Upper lobe of left lung (tissue), 4 donors: Measurements from ENCODE around the gene ACSBG1.

Experiments used
- EP300 ChIP-seq, 4 donors: sonication (generic); formaldehyde crosslinking; IDR thresholded peaks; one replicate each; pipeline ENCODE4 v1.5.1; 2017; ENCODE audit warnings: antibody characterized with exemption in 4 of 4, control low read depth in 2 of 4
- POLR2A ChIP-seq, 4 donors: fragments of 450-650 bp; IDR thresholded peaks; one replicate each; pipeline ENCODE4 v1.5.1; 2016 to 2017; ENCODE audit warnings: antibody characterized with exemption in 4 of 4, mild to moderate bottlenecking in 2 of 4
- POLR2AphosphoS5 ChIP-seq, 2 donors: sonication (generic); formaldehyde crosslinking; IDR thresholded peaks; one replicate each; pipeline ENCODE4 v1.5.1; 2017; ENCODE audit warnings: antibody characterized with exemption in 2 of 2
- TF ChIP-seq, protein P1 (sequence below), 6 experiments: fragments of 450-650 bp in 4 of 6; fragments of 200-600 bp in 2 of 6; sonication (generic) in 2 of 6; IDR thresholded peaks; one replicate each; pipeline ENCODE4 v1.5.1; 2016 to 2019; ENCODE audit warnings: antibody characterized with exemption in 6 of 6

DNA sequence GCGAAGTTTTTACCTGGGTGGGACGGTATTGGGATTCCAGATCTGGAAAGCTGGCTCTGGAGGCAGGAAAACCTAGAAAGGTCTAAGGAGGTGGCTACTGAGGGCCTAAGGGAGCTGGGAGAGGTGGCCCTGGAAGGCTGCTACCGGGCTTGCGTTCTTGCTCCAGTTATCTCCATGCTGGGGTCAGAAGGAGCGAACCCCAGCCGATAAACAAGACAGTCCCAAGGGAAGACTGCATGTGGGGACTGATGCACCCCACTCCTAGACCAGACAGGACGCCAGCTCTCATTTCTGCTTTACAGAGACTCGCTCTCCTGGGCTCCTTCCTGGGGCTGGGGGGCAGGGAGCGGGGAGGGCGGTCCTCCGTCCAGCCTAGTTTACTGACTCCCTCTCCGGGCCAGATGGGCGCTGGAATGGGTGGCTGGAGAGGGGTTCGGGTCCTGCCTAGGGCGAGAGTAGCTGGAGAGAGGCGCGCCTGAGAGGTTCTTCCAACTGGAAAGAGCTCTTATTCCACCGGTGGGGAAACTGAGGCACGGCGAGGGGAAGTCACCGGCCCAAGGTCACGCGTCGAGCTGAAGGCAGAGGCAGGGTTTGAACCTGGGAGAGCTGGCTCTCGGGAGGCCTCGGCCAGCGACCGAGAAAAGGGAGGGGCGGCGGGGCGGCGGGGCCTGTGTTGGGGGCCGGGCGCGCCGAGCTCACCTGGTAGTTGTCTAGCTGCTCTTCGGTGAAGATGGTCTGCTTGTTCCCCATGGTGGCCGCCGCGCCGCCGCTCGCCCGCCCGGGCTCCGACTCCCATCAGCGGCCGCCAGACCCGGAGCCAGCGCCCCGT lies 103.7 kb downstream of the ACSBG1 start:
- TF ChIP-seq, protein P1, sequence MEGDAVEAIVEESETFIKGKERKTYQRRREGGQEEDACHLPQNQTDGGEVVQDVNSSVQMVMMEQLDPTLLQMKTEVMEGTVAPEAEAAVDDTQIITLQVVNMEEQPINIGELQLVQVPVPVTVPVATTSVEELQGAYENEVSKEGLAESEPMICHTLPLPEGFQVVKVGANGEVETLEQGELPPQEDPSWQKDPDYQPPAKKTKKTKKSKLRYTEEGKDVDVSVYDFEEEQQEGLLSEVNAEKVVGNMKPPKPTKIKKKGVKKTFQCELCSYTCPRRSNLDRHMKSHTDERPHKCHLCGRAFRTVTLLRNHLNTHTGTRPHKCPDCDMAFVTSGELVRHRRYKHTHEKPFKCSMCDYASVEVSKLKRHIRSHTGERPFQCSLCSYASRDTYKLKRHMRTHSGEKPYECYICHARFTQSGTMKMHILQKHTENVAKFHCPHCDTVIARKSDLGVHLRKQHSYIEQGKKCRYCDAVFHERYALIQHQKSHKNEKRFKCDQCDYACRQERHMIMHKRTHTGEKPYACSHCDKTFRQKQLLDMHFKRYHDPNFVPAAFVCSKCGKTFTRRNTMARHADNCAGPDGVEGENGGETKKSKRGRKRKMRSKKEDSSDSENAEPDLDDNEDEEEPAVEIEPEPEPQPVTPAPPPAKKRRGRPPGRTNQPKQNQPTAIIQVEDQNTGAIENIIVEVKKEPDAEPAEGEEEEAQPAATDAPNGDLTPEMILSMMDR (IDR thresholded peaks at IDR 0.05), result no peak
- TF ChIP-seq POLR2A (IDR thresholded peaks at IDR 0.05) (no peak), POLR2AphosphoS5 (IDR thresholded peaks at IDR 0.05) (no peak), EP300 (IDR thresholded peaks at IDR 0.05) (no peak)
